ENCODE results near the gene CHSY1. TPM values are rescaled to one million over a fixed set of nuclear protein-coding genes. Genes with fewer than 3 reads are reported as not detected.

CHSY1 gene
- total RNA-seq, 2 experiments from 2014 or later: 32.5 to 39.6 TPM

- ChIA-PET POLR2A (no interaction called here), CTCF (interaction anchor here (0.9 to 1.5 kb wide), 3 partner anchors 9 to 18 kb away, joined by 3 to 8 read pairs (median 3); no protein-coding TSS in a partner anchor)
- DNase-seq: no peak
- H3K4me1 Mint-ChIP-seq: peaks cover 69% of the 10 kb centered on the region
- no peaks in the 10 kb centered on the region for H3K9me3 Mint-ChIP-seq
- no peak overlapping the region for H3K27ac Mint-ChIP-seq
- H3K4me3 Mint-ChIP-seq: no peak overlapping the region
- H3K27me3 Mint-ChIP-seq: no peaks in the 10 kb centered on the region
- peaks cover 37% of the 10 kb centered on the region for H3K36me3 Mint-ChIP-seq (ENCODE audit: low read depth)
Measured at GRCh38 chr15:101185770-101186169, 66.1 kb downstream of the CHSY1 start.

- CTCF ChIA-PET: interaction anchor here (1.4 to 1.5 kb wide), 2 partner anchors 9 to 17 kb away, joined by 3 to 8 read pairs; no protein-coding TSS in a partner anchor
- Mint-ChIP-seq H3K36me3 (ENCODE audit: low read depth) (peaks cover 37% of the 10 kb centered on the region), H3K9me3 (no peaks in the 10 kb centered on the region), H3K27me3 (no peaks in the 10 kb centered on the region), H3K27ac (no peak overlapping the region), H3K4me3 (no peak overlapping the region), H3K4me1 (peaks cover 69% of the 10 kb centered on the region)
- DNase-seq: no peak
- POLR2A ChIA-PET: no interaction called here
Measured at GRCh38 chr15:101185336-101185735, 66.5 kb downstream of the CHSY1 start.

GRCh38 chr15:101184830-101185229 lies 67.0 kb downstream of the CHSY1 start:
- Mint-ChIP-seq H3K36me3 (ENCODE audit: low read depth) (peaks cover 37% of the 10 kb centered on the region), H3K9me3 (no peaks in the 10 kb centered on the region), H3K27me3 (no peaks in the 10 kb centered on the region), H3K4me1 (peaks cover 70% of the 10 kb centered on the region), H3K27ac (no peak overlapping the region), H3K4me3 (no peak overlapping the region)
- no peak for DNase-seq
- ChIA-PET POLR2A (no interaction called here), CTCF (interaction anchor here (1.7 kb wide), 1 partner anchor 21 kb away, joined by 5 read pairs; no protein-coding TSS in a partner anchor)

- CTCF ChIA-PET: interaction anchor here (0.6 to 1.7 kb wide), 6 partner anchors 10 to 60 kb away, joined by 3 to 6 read pairs (median 4); no protein-coding TSS in a partner anchor
- H3K4me3 Mint-ChIP-seq: no peak overlapping the region
- no peaks in the 10 kb centered on the region for H3K27me3 Mint-ChIP-seq
- peaks cover 64% of the 10 kb centered on the region for H3K4me1 Mint-ChIP-seq
- POLR2A ChIA-PET: interaction anchor here (0.6 kb wide), 1 partner anchor 66 kb away, joined by 3 read pairs; no protein-coding TSS in a partner anchor
- H3K36me3 Mint-ChIP-seq (ENCODE audit: low read depth): peaks cover 36% of the 10 kb centered on the region
- no peak overlapping the region for H3K27ac Mint-ChIP-seq
- H3K9me3 Mint-ChIP-seq: no peaks in the 10 kb centered on the region
- no peak for DNase-seq
Measured at GRCh38 chr15:101183931-101184305, 67.9 kb downstream of the CHSY1 start.

GRCh38 chr15:101183226-101183930 lies 68.5 kb downstream of the CHSY1 start:
- CTCF ChIA-PET: interaction anchor here (0.6 to 1.7 kb wide), 6 partner anchors 10 to 61 kb away, joined by 3 to 6 read pairs (median 4); no protein-coding TSS in a partner anchor
- Mint-ChIP-seq H3K27me3 (no peaks in the 10 kb centered on the region), H3K27ac (no peak overlapping the region), H3K4me3 (no peak overlapping the region), H3K36me3 (ENCODE audit: low read depth) (peaks cover 39% of the 10 kb centered on the region), H3K4me1 (peaks cover 62% of the 10 kb centered on the region), H3K9me3 (no peaks in the 10 kb centered on the region)
- POLR2A ChIA-PET: interaction anchor here (0.6 kb wide), 1 partner anchor 66 kb away, joined by 3 read pairs; no protein-coding TSS in a partner anchor
- no peak for DNase-seq

GRCh38 chr15:101182215-101182614 lies 69.6 kb downstream of the CHSY1 start:
- Mint-ChIP-seq H3K9me3 (no peaks in the 10 kb centered on the region), H3K27ac (peak overlapping the region; percentile 32), H3K27me3 (no peaks in the 10 kb centered on the region), H3K4me3 (no peak overlapping the region), H3K36me3 (ENCODE audit: low read depth) (peaks cover 51% of the 10 kb centered on the region), H3K4me1 (peaks cover 58% of the 10 kb centered on the region)
- CTCF ChIA-PET: interaction anchor here (1.0 to 1.5 kb wide), 2 partner anchors 11 to 31 kb away, joined by 3 to 4 read pairs; no protein-coding TSS in a partner anchor
- POLR2A ChIA-PET: no interaction called here
- DNase-seq: no peak

- POLR2A ChIA-PET: no interaction called here
- peaks cover 61% of the 10 kb centered on the region for H3K4me1 Mint-ChIP-seq
- H3K4me3 Mint-ChIP-seq: no peak overlapping the region
- DNase-seq: no peak
- H3K9me3 Mint-ChIP-seq: no peaks in the 10 kb centered on the region
- H3K27me3 Mint-ChIP-seq: no peaks in the 10 kb centered on the region
- peak overlapping the region; percentile 84 for H3K27ac Mint-ChIP-seq
- CTCF ChIA-PET: interaction anchor here (1.0 to 1.5 kb wide), 4 partner anchors 10 to 33 kb away, joined by 3 to 4 read pairs (median 3); no protein-coding TSS in a partner anchor
- H3K36me3 Mint-ChIP-seq (ENCODE audit: low read depth): peaks cover 54% of the 10 kb centered on the region
Measured at GRCh38 chr15:101181349-101181748, 70.5 kb downstream of the CHSY1 start.

GRCh38 chr15:101180620-101181307 lies 71.1 kb downstream of the CHSY1 start:
- Mint-ChIP-seq H3K4me1 (peaks cover 66% of the 10 kb centered on the region), H3K4me3 (peak overlapping the region; percentile 26), H3K27ac (peak overlapping the region; percentile 84), H3K9me3 (no peaks in the 10 kb centered on the region), H3K36me3 (ENCODE audit: low read depth) (peaks cover 56% of the 10 kb centered on the region), H3K27me3 (no peaks in the 10 kb centered on the region)
- CTCF ChIA-PET: interaction anchor here (0.6 to 2.7 kb wide), 5 partner anchors 9 to 594 kb away, joined by 3 to 6 read pairs (median 3); no protein-coding TSS in a partner anchor
- POLR2A ChIA-PET: no interaction called here
- peak; percentile 44 for DNase-seq

GRCh38 chr15:101179341-101180153 lies 72.3 kb downstream of the CHSY1 start:
- DNase-seq: no peak
- Mint-ChIP-seq H3K36me3 (ENCODE audit: low read depth) (peaks cover 61% of the 10 kb centered on the region), H3K9me3 (no peaks in the 10 kb centered on the region), H3K4me3 (no peak overlapping the region), H3K4me1 (peaks cover 73% of the 10 kb centered on the region), H3K27me3 (no peaks in the 10 kb centered on the region), H3K27ac (peak overlapping the region; percentile 84)
- POLR2A ChIA-PET: no interaction called here
- CTCF ChIA-PET: interaction anchor here (2.7 kb wide), 1 partner anchor 10 kb away, joined by 6 read pairs; no protein-coding TSS in a partner anchor

GRCh38 chr15:101178931-101179330 lies 72.9 kb downstream of the CHSY1 start:
- no peak for DNase-seq
- Mint-ChIP-seq H3K9me3 (no peaks in the 10 kb centered on the region), H3K27me3 (no peaks in the 10 kb centered on the region), H3K27ac (no peak overlapping the region), H3K4me3 (no peak overlapping the region), H3K36me3 (ENCODE audit: low read depth) (peaks cover 67% of the 10 kb centered on the region), H3K4me1 (peaks cover 78% of the 10 kb centered on the region)
- ChIA-PET POLR2A (interaction anchor here (0.7 kb wide), 1 partner anchor 34 kb away, joined by 5 read pairs; no protein-coding TSS in a partner anchor), CTCF (interaction anchor here (2.7 kb wide), 1 partner anchor 9 kb away, joined by 6 read pairs; no protein-coding TSS in a partner anchor)

- Mint-ChIP-seq H3K4me3 (no peak overlapping the region), H3K9me3 (no peaks in the 10 kb centered on the region), H3K36me3 (ENCODE audit: low read depth) (peaks cover 70% of the 10 kb centered on the region), H3K27me3 (no peaks in the 10 kb centered on the region), H3K27ac (no peak overlapping the region), H3K4me1 (peaks cover 76% of the 10 kb centered on the region)
- no peak for DNase-seq
- ChIA-PET CTCF (interaction anchor here (2.7 kb wide), 1 partner anchor 8 kb away, joined by 6 read pairs; no protein-coding TSS in a partner anchor), POLR2A (interaction anchor here (0.7 kb wide), 1 partner anchor 35 kb away, joined by 5 read pairs; no protein-coding TSS in a partner anchor)
Measured at GRCh38 chr15:101178479-101178878, 73.4 kb downstream of the CHSY1 start.

GRCh38 chr15:101177866-101178265 lies 74.0 kb downstream of the CHSY1 start:
- Mint-ChIP-seq H3K27ac (no peak overlapping the region), H3K36me3 (ENCODE audit: low read depth) (peaks cover 67% of the 10 kb centered on the region), H3K9me3 (no peaks in the 10 kb centered on the region), H3K4me1 (peaks cover 74% of the 10 kb centered on the region), H3K27me3 (no peaks in the 10 kb centered on the region), H3K4me3 (no peak overlapping the region)
- ChIA-PET POLR2A (no interaction called here), CTCF (interaction anchor here (0.5 kb wide), 1 partner anchor 139 kb away, joined by 4 read pairs; no protein-coding TSS in a partner anchor)
- DNase-seq: no peak

All from activated CD4-positive, alpha-beta T cell treated with anti-CD3 and anti-CD28 coated beads, Interleukin-2, amount 10 ng/mL, durations not matched to agents 7 days and 5 days (primary cell).